SK-N-MC (cell line): ENCODE measurements around the gene LSAMP.

ENCODE experiments used
- EZH2 ChIP-seq: fragments of 200-600 bp; sonication (generic); IDR thresholded peaks from one replicate; pipeline ENCODE4 v1.6.1; 2017; ENCODE audit warnings: antibody characterized with exemption
- FOXP2 ChIP-seq: optimal IDR thresholded peaks from 2 replicates; pipeline ENCODE3; 2011; ENCODE audit warnings: mild to moderate bottlenecking, moderate library complexity; ENCODE audit not compliant: insufficient read depth; ENCODE audit errors: extremely low read length, control extremely low read depth
- POLR2AphosphoS5 ChIP-seq: IDR thresholded peaks from 2 replicates; pipeline ENCODE4 v1.6.1; 2012; ENCODE audit warnings: mild to moderate bottlenecking, low read depth, low read length, borderline replicate concordance

DNA sequence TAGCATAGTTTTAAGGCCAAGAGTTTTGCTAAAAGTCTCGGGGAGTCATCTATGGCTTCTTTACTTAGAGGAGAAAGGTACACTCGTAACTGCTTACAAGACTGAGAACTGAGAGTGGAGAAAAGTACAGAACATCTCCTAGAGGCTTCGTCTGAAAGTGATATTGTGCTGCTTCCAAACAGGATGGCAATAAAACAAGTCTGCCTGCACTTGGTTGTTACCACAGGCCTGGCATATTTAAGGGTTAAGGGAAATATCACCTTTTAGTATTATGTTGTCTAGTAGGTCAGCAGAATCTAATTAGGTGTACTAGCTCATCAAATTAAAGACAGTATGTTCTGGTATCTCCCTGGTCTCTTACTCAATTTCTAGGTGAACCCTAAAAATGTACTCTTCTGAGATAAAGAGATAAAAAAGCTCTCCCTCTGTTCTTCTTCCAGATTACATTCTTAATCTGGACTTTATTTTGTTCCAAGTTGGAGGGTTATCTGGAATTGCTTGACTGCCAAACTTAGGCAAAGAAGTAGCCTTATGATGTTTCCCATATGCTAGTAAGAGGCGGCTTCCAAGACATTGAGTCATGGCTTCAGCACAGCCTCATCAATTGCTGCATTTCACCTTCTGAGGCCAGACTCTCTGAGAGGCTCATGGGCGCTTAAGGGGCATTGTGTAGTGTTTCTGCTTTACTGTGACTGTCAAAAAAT lies 181.3 kb downstream of the LSAMP start:
- TF ChIP-seq POLR2AphosphoS5 (no peak), EZH2 (no peak), FOXP2 (no peak)
